Hypothalamus (tissue), 51 donors: ENCODE results near the gene BANF2.

Source experiments
- DNase-seq, 51 donors: peaks; one replicate each; lab custom pipeline; 2025; lab: John Stamatoyannopoulos, UW

The BANF2 gene

DNA sequence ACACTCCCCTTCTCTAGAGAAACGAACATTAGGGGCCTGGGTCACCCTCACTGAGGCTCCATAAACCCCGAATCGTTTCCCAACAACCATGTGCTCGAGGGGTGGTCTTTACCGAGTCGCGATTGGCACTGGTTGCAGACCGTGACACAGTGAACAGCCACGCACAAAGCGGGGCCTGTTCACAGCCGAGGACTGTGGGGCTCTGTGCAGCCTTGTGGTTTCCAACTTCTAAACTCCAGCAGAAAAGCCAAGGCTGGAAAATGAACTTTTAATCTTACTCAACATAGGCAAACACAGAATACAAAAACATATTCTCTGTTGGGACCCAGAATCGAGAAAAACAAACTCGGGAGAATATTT lies 36.7 kb upstream of the BANF2 start:
- DNase-seq, result peak in 15 of 51 donors; percentile 18 to 62 (median 39)

DNA sequence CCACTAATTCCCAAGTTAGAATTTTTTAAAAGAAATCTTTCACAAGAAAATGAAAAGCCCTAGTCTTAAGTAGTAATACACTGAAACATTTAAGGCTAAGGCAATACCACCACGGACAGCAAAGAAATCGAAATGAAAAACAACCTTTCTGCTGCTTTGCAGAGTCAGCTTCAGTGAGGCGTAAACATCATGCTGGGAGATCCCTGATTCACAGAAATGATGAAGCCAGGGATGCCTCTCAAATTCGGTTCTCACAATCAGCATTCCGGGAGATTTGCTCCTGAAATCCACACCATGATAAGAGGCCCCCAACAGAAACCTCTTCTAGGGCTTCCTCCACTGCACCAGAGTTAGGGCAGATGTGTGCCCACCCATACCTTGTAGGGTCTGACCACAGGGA lies 36.3 kb upstream of the BANF2 start:
- DNase-seq, result peak in 1 of 51 donors; percentile 26

DNA sequence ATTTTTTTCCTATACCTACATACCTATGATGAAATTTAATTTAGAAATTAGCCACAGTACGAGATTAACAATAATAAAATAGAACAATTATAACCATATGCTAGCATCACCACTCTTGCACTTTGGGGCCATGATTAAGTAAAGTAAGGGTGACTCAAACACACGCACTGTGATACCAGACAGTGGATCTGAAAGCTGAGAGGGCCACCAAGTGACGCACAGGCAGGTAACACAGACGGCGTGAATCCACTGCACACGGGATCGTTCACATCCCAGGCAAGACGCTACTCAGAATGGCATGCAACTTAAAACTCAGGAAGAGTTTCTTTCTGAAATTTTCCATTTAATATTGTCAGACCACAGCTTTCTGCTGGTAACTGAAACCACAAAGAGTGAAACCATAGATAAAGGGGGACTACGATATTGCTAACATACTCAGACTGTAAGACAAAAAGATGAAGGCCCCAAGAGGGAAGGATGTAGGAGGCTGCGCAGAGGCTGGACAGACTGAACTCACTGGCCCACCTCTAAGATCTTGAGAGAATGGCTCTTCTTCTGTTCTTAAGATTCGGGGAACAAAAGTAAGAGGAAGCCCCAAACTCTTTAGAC lies 35.6 kb upstream of the BANF2 start:
- no peak for DNase-seq

DNA sequence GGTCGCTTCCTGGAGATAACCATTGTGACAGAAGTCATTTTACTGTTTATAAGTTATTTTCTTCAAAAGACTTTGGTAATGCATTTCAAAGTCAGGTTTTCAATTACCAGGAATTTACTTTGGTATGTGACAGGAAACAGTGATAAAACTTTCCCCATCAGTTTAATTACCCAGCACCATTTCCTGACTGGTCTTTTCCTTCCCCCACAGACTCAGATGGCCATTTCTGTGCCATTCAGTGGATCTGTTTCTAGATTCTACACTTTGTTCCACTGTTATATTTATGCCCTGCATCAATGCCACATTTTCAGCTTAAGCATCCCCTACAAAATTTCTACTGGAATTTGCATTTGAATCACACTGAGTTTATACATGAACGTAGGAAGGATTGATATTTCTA lies 34.0 kb upstream of the BANF2 start:
- no peak for DNase-seq

DNA sequence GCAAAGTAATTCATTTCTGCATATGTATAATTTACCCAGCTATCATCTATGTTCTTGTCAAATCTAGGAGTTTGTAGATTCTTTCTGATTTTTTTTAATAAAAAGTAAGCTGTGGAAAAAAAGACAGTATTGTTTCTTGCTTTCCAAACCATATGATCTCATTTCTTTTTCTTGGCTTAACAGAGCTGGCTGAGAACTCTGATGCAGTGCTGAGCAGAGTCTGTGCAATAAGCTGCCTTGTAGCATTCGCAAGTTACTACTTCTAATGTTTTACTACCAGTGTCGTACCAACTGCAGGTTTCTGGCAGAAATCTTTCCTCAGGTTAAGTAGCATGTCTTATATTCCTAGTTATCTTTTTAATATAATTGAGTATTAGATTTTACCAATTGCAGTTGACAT lies 33.3 kb upstream of the BANF2 start:
- no peak for DNase-seq

DNA sequence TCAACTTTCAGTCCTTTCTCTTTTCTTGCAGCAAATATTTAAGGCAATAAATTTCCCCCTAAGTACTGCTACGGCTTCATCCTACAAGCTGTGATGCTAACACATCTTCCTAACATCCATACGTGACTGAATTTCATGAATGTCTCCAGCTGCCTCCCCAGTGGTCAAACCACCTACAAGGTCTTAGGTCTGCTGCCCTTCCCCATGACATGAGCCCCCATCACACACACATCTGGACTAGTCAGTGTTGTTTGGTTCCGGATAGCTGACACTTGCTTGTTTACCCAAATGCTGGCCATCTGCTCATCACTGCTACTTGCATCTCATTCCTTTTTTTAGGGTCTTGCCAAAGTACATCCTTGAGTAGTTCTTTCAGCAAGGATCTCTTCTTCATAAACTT lies 32.3 kb upstream of the BANF2 start:
- DNase-seq, result no peak

DNA sequence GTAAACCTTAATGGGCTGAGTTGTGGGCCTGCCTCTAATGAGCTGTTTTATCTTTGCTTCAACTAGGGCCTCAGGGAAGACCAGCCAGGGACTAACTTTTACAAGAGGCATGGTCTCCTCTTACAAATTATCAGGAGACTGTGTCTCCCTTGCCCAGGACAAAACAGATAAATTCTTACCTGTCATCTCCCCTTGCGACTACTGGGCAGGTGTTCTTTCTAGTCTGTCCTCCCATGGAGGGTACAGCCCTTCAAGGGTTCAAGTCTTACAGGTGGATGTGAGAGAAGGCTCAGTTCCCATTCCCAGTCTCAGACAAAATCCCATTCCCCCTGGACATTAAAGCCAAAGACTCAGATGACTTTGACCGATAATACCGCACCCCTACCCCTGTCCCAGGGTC lies 31.3 kb upstream of the BANF2 start:
- no peak for DNase-seq

DNA sequence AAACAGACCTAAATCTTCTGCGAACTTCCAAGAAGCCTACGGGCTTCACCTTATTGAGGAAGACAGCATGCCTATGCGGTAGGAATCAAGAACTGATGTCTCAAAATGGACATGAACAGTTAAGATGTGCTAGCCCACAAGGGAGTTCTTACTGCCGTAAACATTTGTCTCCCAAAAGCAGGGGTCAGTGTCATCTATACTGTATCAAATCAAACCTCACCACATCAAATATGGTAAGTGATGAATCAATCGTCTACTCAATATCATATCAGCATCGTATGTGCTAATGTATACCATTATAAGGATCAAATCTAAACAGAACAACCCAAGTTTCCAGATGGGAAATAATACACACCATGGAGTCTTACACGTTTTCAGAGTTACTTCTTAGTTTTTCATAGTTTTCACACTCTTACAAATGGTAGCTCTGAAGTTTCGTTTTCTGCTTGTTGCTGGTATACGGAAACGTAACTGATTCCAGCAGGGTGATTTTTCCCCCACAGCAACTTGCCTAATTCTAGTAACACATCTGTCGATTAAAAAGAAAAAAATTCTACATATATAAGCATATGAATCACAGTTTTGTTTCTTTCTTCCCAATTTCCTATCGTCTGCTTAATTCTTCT lies 30.3 kb upstream of the BANF2 start:
- DNase-seq, result no peak

DNA sequence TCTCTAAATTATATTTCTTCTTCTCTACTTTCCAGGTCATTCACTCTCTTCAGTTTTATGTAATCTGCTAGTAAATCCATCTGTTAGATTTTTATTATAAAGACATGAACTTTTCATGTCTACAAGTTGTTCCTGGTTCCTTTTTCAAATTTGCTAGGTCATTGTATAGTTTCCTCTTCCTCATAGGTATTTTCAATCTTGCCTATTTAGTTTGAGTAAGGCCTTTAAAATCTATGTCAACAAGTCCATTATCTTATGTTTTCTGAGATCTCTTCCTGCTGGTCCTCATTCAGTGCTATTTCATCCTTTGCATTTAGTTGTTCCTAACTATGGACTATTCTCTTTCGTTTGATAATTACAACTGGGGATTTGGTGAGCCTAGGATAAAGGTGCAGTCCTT lies 28.8 kb upstream of the BANF2 start:
- DNase-seq, result no peak

DNA sequence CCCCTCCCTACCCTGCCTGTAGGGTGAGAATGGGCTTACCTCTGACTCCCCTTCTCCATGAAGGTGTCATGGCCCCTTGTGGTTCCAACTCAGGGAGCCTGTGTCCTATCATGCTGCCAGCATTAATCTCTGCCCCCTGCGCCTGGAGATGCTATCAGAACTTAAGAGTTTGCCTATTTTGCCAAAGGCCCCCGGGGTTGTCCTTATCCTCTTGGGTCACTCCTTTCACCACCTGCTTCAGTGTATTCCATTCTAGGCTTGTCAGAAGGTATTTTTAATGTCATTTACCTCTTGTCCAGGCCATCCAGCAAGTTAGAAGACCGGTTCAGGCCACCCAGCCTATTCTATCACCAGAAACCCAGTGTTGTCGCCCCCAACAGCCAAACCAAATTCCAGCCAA lies 28.2 kb upstream of the BANF2 start:
- no peak for DNase-seq

DNA sequence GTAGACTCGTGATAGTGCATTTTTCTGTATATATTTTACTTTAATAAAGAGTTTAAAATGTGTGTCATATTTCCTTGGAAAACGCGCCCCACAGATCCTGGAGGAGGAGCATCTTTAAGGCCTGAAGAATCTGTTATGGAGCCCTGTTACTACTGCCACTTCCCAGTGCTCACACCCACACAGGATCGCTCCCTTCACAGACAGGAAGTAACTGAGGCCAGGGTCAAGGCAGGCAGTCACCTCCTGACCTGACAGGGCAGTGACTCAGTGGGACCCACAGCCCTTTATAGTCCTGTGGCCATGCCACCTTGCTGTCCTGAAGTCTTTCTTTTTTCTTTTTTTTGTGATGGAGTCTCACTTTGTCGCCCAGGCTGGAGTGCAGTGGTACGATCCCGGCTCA lies 26.7 kb upstream of the BANF2 start:
- no peak for DNase-seq

DNA sequence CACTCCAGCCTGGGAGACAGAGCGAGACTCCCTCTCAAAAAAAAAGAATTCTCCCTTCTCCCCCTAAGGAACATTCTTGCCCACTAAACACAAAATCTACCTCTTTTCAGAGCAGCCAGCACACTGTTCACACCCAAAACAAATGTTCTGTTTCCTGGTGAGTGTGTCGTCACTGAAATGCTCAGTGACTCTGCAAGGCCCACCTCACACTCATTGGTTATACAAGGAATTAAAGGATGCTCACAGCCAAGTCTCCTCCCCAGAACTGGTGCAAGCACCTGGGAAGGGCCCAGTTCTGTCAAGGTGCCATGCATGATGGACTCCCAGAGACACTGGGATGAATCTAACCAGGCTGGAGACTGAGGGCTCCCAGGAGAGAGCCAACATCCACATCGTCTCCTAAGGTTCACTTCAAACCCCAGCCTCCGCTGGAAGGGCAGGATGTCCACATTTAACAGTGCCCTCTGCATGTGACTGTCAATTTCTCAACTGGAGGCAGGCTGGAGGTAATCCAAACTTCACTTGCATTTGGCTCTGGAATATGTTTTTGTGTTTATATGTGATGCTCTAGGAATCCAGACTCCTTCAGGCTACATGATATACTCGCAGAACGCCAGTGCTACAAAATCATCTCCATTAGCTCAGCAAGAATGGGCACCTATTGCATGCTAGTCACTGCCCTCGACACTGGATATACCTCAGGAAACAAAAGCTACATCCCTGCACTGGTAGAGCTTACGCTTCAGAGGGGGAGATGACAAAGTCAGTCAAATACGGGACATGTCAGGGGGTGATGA lies 24.8 kb upstream of the BANF2 start:
- no peak for DNase-seq

DNA sequence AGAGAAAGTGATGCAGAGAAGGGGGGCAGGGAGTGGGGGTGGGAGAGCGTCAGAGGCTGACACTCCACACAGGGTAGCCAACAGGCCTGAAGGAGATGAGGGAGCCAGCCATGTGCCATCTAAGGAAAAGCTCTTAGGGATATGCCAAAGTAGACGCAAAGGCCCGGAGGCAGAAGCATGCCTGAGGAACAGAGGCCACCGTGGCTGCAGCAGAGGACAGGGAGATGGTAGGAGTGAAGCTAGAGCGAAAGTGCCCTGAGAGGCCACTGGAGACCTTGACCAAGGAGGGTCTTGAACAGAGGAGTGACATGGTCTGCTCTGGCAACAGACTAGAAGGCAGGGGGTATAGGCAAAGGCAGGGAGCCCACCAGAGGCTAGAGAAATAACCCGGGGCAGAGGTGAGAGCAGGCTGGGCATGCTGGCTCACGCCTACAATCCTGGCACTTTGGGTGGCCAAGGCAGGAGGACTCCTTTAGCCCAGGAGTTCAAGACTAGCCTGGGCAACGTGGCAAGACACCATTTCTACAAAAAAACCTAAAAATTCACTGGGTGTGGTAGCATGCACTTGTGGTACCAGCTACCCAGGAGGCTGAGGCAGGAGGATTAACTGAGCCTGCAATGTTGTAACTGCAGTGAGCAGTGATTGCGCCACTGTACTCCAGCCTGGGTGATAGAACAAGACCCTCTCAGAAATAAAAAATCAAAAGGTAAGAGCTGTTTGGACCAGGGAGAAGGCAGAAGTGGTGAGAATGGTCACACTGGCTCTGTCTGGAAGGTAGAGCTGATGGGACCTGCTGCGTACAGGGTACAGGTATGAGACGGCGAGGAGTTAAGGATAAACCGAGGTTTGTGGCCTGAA lies 24.0 kb upstream of the BANF2 start:
- DNase-seq, result no peak

DNA sequence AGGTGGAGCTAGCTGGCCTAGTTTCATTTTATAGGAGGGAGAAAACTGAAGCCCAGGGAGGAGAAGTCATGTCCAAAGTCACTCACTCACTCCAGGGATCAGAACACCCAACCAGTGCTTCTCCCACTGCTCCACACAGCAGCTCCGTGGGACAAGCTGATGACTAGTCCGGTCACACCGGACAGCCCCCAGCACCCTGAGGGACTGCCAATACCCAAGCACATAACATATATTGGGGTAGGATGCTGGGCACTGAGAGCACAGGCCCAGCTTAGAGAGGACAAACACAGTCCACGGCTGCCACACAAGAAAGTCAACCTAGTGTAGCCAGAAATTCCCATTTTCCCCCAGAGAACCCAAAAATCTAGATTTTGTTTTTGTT lies 23.4 kb upstream of the BANF2 start:
- DNase-seq, result no peak

DNA sequence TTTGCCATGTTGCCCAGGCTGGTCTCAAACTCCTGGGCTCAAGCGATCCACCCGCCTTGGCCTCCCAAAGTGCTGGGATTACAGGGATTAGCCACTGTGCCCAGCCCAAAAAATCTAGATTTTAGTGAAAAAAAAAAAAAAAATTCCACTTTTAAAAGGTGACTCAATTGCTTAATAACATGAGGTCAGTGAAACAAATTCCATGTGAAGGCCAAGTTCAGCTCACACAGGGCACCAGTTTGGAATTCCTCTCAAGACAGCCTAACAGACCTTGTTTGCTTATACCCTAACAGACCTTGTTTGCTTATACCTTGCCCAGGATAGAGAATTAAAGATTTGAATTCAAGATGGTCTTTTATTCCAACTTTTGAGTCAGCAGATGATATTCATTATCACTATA lies 22.8 kb upstream of the BANF2 start:
- DNase-seq, result no peak

DNA sequence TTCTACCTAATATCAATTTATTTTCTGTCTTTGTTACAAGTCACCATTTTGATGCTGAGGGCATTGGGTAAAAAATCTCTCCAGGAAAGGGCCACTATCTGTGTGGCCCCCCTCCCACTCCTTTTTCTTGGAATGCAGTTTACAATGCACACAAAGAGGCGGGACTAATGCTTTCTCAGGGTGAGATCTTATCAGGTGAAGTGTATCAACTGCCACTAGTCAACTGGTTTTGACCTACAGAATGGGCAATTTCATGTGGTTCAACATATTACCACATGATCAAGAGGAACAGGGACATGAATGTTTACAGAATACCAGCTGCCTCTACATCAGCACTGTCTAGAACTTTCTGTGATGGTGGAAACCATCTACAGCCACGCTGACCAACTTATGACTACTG lies 21.5 kb upstream of the BANF2 start:
- DNase-seq, result no peak

DNA sequence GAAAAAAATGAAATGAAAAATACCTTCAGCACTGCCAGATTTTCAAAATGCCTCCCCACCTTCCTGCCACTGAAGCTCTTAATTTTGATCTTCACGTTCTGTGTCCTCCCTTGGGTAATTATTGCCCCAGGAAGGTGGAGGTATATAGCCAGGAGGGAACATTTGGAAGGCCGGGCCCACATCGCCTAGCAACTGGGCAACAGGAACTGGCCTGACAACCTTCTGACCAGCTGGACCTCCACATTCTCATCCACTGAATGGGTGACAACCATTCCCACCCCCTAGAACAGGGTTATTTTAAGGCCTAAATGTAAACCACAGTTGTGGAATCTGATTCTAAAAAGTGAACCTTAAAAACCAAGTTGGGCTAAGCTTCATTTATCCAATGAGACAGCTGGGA lies 20.9 kb upstream of the BANF2 start:
- no peak for DNase-seq

DNA sequence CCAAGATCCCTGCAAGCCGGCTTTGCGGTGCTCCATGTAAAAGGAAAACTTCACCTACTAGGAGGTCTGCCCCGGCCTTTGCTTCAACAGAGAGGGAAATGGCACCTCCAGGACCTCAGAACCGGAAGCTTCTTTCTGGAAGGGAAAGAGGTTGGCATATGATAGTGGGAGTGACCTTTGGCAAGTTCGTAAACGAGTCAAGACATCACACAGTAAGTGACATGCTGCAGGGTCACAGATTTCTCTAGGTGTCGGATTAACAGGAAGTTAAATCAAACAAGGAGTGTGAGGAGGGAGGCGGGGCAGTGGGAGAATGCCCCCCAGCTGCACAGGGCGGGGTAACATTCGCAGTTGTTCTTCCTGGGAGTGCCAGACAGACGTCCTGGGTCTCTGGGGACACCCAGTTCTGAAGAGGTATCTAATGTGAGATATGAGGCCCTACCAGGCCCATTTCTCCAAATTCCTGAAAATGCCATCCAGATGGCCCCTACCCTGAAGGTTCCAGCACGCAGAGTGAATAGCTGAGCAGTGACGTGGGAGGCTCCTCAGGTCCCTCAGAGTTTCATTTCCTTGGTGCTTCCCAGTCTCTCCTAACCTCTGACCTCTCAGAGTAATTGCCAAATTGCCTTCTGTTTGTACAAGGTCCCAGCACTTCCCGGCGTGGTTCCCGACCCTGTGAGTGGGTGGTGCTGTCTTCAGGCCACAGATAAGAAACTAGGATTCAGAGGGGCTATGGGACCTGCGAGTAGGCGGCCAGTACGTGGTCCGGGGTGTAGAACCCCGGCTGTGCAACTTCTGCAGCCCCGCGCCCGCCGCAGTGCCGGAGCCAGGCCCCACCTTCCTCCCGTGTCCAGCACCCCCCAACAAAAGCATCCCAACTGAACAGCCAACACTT lies 19.6 kb upstream of the BANF2 start:
- DNase-seq, result peak in 9 of 51 donors; percentile 14 to 43 (median 30)

DNA sequence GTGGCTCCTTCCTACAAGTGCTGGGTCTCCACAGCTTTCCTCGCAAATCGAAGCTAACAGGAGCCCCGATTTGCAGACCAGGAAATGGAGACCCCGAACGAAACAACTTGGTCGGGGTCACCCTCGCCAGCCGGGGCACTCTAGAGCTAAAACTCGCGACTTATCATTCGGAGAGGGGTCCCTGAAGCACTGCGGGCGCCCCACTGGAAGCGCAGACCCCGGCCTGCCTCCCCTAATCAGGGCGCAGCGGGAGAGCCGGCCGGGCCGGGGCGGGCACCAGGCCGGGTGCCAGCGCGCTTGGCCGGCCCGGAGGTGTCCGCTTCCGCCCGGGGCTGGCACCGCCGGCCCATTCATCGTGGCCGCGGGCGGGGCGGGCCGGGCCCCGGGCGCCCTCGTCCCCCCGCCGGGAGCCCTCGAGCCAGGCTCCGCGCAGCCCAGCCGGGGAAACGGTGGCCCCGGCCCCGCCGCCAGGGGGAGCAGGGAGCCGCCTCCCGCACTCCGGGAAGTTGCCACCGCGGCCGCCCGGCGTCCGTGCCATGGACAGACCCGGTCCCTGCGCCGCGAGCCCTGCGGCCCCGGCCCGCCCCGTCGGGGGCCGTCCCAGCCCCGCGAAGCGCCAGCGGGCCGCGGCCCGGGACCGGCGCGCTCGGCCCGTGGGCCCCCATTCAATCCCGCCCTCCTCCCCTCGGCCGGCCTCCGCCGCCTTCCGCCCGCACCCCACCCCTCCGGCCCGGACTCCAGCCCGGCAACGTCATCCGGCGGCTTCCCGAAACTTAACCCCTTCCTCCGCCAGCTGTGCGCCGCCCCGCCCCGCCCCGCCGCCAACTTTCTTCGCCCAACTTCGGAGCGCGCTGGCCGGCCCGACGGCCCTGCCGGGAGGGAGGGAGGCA lies 18.7 kb upstream of the BANF2 start:
- peak in 49 of 51 donors; percentile 29 to 88 (median 72) for DNase-seq
